Muscle of back (tissue), 13 donors: ENCODE results near the gene HLA-DMA. TPM values are rescaled to one million over a fixed set of nuclear protein-coding genes. Genes with fewer than 3 reads are reported as not detected.

Experiments
- DNase-seq, 3 donors: peaks; one replicate each; pipeline versions ENCODE4 v3.0.0 to v3.0.0-alpha.2; 2013
- long read RNA-seq, 9 donors: transcript quantifications; one replicate each; lab custom pipeline, GENCODE V29; 2026
- polyA plus RNA-seq, 10 donors: library from polyadenylated mRNA; unstranded; fragments of 120-200 nt; gene quantifications; one replicate each; pipeline ENCODE4 v1.2.1, GENCODE V29; 2013; ENCODE audit not compliant: insufficient read length in 10 of 10

The HLA-DMA gene
- polyA plus RNA-seq, result 10 to 100 TPM in 2 of 10 donors, 1 to 10 TPM in 8; 2.0 to 19.2 (median 5.0) TPM
- long read RNA-seq, donor 1, transcript HLA-DMA-201 (5 exons, 1,123 nt), result major isoform, 5 of 7 reads
- long read RNA-seq, donor 1, partial matches to known transcripts, result 0 of 7 reads
- long read RNA-seq, donor 1, other reads (novel, unspliced or antisense), result 0 of 7 reads
- long read RNA-seq, donor 2, partial matches to known transcripts, result 0 of 2 reads
- long read RNA-seq, donor 2, other reads (novel, unspliced or antisense), result 0 of 2 reads
- long read RNA-seq, donor 3, result 0 reads
- long read RNA-seq, donor 4, partial matches to known transcripts, result 0 of 3 reads
- long read RNA-seq, donor 4, other reads (novel, unspliced or antisense), result 0 of 3 reads
- long read RNA-seq, donor 5, partial matches to known transcripts, result 275 of 278 reads
- long read RNA-seq, donor 5, other reads (novel, unspliced or antisense), result 0 of 278 reads
- long read RNA-seq, donor 6, partial matches to known transcripts, result 0 of 4 reads
- long read RNA-seq, donor 6, other reads (novel, unspliced or antisense), result 0 of 4 reads
- long read RNA-seq, donor 7, partial matches to known transcripts, result 0 of 6 reads
- long read RNA-seq, donor 7, other reads (novel, unspliced or antisense), result 0 of 6 reads
- long read RNA-seq, donor 8, partial matches to known transcripts, result 68 of 68 reads
- long read RNA-seq, donor 8, other reads (novel, unspliced or antisense), result 0 of 68 reads
- long read RNA-seq, donor 9, result 0 reads

DNA sequence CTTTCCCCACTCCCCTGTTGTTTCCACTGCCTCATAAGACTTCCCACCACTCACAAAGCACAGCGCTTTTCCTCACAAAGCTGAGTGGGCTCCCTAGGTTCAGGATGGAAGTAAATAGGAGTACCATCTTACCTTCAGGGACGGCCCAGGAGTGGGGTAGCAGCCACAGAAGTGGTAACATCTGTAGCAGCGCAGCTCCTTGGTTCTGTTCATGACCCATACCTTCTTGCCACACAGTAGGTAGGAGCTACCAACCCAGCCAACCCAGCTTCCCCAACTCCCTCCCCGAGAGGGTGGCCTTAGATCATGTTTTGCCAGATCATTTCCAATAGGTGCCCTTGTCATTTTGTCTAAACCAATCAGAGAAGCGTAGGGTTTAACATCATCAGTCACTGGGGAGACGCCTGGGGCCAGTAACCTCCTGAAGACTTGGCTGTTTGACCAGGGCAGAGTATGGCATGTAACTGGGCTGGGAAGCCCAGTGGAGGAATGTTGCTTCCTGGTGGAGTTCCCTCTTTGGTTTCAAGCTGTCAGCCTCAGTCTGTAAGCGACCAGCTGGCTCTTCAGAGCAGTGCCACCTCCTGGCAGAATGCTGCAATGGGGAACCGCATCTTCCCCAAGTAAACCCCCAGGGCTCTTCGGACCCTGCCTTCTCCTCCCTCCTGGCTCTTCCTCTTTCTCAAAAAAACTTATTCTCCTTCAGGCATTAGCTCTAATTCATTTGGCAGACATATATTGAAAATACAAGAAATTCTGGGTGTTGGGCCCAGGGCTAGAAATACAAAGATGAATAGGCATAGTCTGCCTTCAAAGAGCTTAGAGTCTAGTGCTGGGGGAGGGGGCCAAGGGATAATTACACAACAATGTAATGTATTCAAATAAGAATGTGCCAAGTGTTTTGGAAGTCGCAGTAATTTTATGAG lies at the start of gene HLA-DMA:
Gene HLA-DMA (minus strand): TSS at position 281 of the 923 bp plus-strand sequence. CDS start 61 bp downstream, at position 220.
- peak; percentile 66 to 81 (median 77) for DNase-seq

DNA sequence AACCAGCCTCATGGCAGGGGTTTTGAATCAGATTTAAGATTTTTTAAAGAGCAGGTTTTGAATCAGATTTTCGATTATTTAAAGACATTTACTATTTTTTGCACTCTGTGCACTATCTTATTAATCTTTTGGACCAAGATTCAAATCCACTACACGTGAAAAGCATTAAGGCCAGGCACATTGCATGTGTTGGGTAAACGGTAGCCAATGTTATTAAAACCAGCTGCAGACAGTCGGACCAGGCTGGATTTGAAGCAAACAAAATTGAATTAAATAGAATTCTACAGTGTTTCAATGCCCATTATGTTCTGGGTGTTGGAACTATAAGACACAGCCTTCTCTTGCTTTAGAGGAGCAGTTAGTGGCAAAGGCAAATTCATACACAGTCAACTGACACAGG lies 48.8 kb upstream of the HLA-DMA start:
- no peak for DNase-seq

DNA sequence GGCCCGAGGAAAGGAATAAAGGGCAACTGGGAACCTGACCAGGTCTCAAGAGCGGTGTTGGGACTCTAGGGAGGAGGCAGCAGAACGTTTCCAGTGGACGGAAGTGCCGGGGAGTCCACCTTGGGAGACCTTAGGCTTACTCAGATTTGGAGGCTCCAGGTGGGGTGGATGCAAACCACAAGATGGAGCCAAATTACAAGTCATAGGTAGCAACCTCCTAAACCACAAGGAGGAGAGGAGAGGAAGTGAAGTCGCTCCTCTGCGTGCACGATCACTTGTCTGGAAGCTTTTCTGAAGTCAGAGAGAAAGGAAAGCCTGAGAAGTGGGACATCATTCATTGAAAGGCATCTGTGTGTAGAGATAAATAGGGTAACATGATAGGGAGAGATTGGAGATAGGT lies 47.2 kb upstream of the HLA-DMA start:
- DNase-seq, result no peak

DNA sequence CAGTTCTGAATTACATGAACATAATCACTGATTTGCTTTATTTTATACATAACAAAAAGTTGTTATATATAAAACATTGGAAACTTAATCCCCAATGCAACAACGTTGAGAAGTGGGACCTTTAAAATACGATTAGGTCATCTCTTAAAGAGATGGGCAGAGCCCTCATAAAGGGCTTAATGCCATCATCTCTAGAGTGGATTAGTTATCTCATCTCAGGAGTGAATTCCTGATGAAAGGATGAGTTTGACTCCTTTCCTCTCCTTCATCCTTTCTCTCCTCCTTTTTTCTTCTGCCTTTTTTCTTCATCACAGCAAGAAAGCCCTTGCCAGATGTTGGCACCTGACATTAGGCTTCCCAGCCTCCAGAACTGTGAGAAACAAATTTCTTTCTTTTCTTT lies 42.6 kb upstream of the HLA-DMA start:
- DNase-seq, result no peak

DNA sequence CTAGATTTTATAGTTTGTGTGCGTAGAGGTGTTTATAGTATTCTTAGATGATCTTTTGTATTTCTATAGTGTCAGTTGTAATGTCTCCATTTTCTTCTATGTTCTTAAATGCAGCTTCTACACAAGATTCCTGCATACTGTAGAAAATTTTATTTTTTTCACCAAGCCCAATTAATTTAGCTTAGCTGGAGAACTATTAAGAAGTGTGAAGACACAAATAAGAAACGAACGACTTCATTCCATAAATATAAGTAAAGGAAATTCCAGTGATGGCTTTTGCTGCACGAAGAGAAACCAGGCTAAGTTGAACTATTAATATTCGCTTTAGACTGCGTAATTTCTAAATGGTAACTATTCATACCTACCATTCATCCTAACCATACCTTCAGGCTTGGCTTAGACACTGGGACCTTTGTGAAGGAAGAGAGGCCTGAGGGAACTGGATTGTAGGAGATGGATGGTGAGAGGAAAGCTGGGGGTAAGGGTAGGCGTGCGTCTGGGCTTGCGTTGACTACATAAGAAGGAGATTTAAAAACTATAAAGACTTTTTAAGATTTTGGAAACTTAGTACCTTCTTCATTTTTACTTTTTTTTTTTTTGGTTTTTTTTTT lies 40.6 kb upstream of the HLA-DMA start:
- DNase-seq, result no peak

DNA sequence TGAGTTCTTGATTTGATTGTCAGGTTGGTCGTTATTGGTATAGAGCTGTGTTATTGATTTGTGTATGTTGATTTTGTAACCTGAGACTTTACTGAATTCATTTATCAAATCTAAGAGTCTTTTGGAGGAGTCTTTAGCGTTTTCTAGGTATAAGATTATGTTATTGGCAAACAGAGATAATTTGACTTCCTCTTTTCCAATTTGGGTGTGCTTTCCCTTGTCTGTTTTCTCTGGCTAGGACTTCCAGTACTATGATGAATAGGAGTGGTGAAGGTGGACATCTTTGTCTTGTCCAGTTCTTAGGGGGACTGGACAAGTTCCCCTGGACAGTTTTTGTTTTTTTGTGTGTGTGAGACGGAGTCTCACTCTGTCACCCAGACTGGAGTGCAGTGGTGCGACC lies 39.1 kb upstream of the HLA-DMA start:
- no peak for DNase-seq

DNA sequence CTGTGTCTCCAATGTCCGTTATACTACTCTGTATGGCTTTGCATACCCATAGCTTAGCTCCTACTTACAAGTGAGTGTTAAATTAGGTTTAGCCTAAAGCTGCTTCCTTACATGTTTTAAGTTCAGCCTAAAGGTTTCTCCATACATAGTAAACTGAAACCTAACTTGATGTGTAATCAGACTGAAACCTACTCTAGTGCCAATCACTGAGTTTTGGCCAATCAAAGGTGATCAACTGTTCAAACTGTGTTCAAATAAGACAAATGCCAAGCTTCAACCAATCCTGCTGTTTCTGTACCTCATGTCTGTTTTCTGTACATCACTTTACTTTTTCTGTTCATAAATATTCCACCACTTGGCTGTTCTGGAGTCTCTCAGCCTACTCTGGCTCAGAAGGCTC lies 36.5 kb upstream of the HLA-DMA start:
- no peak for DNase-seq

DNA sequence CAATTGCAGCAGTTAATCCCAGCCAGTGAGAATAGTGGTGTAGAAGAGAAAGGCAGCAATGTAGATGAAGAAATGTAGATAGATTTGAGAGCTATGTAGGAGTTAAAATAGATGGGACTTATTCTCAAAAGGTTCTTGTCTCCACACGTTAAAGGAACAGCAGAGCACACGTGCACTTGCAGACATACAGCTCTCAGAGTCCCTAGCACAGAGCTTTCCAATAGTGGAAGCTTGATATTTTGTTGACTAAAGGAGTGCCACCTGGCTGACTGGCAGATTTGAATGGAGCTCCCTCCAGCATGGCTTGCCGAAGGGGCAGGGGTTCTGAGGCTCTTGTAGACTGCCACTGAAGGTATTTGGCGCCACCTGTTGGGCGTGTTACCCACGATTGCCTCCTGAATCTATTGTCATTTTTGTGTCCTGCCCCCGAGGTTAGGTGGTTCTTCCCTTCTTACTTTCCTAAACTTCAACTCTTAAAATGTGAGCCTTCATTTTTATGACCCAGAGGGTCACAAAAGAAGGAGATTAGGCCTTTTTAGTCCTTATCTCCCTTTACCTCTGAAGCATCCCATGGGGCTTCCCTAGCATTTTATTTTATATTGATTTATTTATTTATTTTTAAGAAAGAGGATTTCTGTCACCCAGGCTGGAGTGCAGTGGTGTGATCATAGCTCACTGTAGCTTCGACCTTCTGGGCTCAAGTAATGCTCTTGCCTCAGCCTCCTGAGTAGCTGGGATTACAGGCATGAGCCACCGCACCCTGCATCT lies 31.9 kb upstream of the HLA-DMA start:
- DNase-seq, result peak; percentile 71 to 88 (median 86)

DNA sequence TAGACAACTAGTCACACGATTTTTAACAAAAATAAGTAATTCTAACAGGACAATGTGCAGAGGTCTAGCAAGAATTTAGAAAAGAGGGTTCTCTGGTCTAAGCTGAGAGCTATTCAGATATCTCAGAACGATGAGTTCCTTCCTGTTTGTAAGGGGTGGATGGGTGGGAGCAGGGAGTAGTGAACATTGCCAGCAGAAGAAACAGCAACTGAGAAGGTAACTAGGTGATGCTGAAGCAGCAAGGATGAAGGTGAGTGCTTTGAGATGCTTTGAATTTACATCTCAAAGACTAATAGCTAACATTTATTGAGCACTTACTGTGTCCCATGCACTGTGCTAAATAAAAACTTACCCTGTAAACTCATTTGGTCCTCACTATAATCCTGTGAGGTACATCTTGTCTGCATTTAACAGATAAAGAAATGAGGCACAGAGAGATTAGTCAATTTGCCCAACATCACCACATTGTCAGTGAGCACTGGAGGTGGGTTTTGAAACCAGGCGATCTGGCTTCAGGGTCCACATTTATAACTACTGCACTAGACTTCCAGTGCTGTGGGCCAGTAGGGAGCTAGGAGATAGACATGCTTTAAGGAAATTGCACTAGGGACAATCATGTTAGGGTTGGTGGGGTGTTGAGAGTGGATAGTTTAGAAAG lies 31.2 kb upstream of the HLA-DMA start:
- DNase-seq, result no peak

DNA sequence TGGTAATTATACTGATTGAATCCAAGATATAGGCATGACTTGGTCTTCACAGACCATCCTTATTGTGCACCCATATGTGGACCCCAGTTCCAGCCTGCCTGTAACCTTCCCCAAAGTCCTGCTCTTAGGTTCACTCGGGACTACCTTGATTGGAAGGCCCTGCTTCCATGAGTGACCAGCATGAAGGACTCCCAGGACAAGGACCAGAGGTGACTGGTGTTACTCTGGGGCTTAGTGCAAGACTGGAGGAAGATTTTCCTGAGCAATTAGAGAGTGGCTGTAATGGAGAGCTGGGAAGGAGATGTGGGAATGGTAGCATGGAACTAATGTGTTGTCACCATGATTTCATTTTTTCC lies 30.6 kb upstream of the HLA-DMA start:
- no peak for DNase-seq

DNA sequence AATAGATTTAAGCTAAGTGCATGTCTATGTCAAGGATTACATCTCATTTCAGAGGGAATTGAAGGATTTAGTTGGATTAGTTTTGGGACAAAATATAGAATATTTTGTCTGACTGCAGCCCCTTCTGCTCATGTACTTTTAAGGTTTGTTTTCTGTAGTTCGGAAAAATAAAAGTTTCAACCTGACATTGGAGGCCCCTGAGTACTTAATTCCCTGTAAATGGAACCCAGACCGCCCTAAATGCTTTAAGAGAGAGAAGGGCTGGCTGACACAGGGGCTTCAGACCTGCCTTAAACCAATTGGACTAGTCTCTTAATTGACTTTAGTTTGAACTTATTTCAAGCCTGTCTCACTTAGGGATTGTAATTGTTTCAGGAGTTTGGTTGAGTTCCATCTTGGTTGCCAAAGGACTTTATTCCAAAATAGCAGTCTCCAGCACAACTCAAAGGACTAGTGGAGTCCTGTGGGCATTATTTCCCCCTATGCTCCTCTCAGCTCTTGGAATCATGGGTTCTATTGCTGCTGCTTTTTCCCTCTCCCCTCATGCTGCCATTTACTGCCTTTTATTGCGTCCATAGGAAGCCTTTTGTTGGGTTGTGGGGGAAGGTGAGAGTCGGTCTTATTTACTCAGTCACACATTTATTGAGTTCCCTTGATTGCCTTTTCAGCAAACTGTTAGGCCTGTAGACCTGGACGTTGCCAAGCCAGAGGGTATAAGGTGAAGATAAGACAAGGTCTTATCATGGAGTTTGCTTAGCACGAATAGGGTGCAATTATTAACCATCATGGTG lies 30.0 kb upstream of the HLA-DMA start:
- DNase-seq, result no peak

DNA sequence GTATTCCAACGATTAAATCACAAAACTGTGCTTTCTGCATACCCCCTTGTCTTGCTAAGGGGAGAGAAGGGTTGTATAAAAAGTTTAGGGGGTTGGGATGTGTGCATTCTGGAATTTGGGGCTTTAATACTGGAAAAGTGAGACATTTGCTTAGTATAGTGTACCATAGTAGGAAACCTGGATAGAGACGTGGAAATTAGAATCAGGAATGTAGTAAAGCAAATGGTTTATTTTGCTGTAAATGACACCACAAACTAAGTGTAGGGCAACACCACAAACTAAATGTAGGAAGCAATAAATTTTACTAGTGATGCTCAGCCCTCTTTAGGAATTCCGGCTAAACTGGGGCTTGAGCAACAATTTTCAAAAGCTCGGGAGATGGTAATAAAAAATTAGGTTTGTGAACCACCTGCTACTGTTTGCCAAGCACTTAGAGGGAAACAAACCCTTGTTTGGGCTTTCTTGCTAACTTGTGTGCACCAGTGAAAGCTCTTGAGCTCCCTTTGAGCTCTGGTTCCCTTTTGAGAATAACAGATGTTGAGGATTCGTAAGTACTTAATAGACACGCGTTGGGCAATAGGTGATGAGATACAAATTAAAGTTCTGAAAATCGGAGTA lies 29.3 kb upstream of the HLA-DMA start:
- DNase-seq, result no peak

DNA sequence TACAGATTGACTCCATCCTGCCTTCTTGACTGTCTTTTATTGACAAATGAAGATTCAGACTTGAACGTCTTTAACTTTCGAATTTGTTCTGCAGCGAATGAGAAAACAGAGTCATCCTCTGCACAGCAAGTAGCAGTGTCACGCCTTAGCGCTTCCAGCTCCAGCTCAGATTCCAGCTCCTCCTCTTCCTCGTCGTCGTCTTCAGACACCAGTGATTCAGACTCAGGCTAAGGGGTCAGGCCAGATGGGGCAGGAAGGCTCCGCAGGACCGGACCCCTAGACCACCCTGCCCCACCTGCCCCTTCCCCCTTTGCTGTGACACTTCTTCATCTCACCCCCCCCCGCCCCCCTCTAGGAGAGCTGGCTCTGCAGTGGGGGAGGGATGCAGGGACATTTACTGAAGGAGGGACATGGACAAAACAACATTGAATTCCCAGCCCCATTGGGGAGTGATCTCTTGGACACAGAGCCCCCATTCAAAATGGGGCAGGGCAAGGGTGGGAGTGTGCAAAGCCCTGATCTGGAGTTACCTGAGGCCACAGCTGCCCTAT lies 27.7 kb upstream of the HLA-DMA start:
- DNase-seq, result no peak

DNA sequence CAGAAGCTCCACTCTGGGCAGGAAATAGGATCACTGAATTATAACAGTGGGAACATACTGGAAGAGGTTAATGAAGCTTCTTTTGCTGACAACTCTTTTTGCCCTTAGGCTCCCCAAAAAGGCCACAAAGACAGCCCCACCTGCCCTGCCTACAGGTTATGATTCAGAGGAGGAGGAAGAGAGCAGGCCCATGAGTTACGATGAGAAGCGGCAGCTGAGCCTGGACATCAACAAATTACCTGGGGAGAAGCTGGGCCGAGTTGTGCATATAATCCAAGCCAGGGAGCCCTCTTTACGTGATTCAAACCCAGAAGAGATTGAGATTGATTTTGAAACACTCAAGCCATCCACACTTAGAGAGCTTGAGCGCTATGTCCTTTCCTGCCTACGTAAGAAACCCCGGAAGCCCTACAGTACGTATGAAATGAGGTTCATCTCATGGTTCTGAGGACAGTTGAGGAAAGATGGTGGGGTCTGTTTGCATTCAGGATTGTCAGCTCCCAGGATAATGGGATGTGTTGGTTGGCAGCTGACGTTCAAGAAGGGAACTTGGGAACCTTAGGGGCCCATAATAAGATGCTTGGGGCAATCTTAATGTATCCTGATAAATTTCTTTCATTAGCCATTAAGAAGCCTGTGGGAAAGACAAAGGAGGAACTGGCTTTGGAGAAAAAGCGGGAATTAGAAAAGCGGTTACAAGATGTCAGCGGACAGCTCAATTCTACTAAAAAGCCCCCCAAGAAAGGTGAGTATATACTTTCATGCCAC lies 27.0 kb upstream of the HLA-DMA start:
- no peak for DNase-seq

DNA sequence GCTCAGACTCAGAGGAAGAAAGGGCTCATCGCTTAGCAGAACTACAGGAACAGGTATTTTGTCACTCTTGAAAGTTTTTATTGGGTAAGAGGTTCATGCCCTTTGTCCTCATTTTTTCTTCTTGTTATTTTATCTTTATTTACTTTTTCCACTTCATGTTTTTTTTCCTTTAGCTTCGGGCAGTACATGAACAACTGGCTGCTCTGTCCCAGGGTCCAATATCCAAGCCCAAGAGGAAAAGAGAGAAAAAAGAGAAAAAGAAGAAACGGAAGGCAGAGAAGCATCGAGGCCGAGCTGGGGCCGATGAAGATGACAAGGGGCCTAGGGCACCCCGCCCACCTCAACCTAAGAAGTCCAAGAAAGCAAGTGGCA lies 25.0 kb upstream of the HLA-DMA start:
- no peak for DNase-seq

DNA sequence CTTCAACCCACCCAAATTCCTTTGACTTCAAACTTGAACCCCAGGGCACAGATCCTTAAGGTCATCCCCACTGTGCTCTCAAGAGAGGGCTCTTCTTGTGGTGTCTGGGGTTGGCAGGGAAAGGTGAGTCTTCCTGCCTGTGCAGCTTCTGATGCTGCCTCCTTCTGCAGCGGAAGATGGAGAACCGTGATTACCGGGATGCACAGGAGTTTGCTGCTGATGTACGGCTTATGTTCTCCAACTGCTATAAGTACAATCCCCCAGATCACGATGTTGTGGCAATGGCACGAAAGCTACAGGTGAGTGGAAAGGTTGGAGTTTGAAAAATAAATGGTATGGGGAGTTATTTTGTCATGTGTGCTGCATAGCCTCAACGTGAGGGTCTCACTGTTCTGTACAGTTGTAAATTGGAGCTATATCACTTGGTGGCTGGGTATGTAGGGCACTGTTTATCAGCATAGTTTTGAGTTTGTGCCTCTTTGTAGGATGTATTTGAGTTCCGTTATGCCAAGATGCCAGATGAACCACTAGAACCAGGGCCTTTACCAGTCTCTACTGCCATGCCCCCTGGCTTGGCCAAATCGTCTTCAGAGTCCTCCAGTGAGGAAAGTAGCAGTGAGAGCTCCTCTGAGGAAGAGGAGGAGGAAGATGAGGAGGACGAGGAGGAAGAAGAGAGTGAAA lies 24.5 kb upstream of the HLA-DMA start:
- no peak for DNase-seq

DNA sequence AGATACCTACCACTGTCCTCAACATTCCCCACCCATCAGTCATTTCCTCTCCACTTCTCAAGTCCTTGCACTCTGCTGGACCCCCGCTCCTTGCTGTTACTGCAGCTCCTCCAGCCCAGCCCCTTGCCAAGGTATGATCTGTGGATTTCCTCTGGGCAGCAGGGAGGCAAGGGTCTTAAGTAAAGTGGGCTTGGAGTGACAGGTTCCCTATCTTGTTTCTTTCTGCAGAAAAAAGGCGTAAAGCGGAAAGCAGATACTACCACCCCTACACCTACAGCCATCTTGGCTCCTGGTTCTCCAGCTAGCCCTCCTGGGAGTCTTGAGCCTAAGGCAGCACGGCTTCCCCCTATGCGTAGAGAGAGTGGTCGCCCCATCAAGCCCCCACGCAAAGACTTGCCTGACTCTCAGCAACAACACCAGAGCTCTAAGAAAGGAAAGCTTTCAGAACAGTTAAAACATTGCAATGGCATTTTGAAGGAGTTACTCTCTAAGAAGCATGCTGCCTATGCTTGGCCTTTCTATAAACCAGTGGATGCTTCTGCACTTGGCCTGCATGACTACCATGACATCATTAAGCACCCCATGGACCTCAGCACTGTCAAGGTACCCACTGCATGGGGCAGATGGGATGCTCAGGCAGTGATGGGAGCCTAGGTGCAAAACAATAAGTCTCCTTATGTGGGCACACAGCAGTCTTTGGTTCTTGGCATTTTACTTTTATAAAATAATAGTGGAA lies 23.6 kb upstream of the HLA-DMA start:
- no peak for DNase-seq
